SU-DHL-6 (cell line): ENCODE data around the gene TBX5.

ENCODE experiments used
- H2AFZ ChIP-seq: fragments of 200-600 bp; sonication (generic); 2 replicates; pipeline ENCODE4 v1.6.1; 2014; ENCODE audit warnings: low read depth, mild to moderate bottlenecking, moderate library complexity, mixed read lengths, antibody characterized with exemption, low read length; ENCODE audit not compliant: severe bottlenecking
- H3F3A ChIP-seq: fragments of 200-600 bp; shearing (Covaris generic); 2 replicates; pipeline ENCODE4 v1.6.0; 2016; ENCODE audit warnings: antibody characterized with exemption, mild to moderate bottlenecking; ENCODE audit not compliant: insufficient read depth
- H3K27ac ChIP-seq: fragments of 200-600 bp; sonication (generic); 2 replicates; pipeline ENCODE4 v1.5.1; 2016; ENCODE audit warnings: low read depth, mild to moderate bottlenecking, low read length, moderate library complexity, mixed read lengths
- H3K27me3 ChIP-seq: fragments of 200-600 bp; sonication (generic), shearing (Covaris generic); 2 replicates; pipeline ENCODE4 v1.6.0; 2014; ENCODE audit warnings: mild to moderate bottlenecking, low read length
- H3K36me3 ChIP-seq: fragments of 200-600 bp; sonication (generic); 2 replicates; pipeline ENCODE4 v1.6.1; 2014; ENCODE audit warnings: mild to moderate bottlenecking, low read length, mixed read lengths
- H3K4me2 ChIP-seq: fragments of 300-600, 200-600 bp; shearing (Covaris generic), sonication (generic); 2 replicates; pipeline ENCODE4 v1.6.0; 2014; ENCODE audit warnings: low read length, low read depth, mild to moderate bottlenecking; ENCODE audit not compliant: poor library complexity, severe bottlenecking
- H3K4me3 ChIP-seq: fragments of 200-600 bp; sonication (generic); 2 replicates; pipeline ENCODE4 v1.5.1; 2014; ENCODE audit warnings: antibody characterized with exemption, low read length, mild to moderate bottlenecking, mixed read lengths; ENCODE audit not compliant: insufficient read depth, poor library complexity, severe bottlenecking
- H3K79me2 ChIP-seq: fragments of 200-600 bp; sonication (generic); 2 replicates; pipeline ENCODE4 v1.6.1; 2014; ENCODE audit warnings: mild to moderate bottlenecking, low read length, moderate library complexity; ENCODE audit not compliant: insufficient read depth
- H3K9ac ChIP-seq: fragments of 200-600 bp; sonication (generic); 2 replicates; pipeline ENCODE4 v1.7.0; 2014; ENCODE audit warnings: mild to moderate bottlenecking, low read length
- H3K9me2 ChIP-seq: fragments of 200-600 bp; sonication (generic); replicated peaks from 2 replicates; pipeline ENCODE4 v1.6.1; 2014; ENCODE audit warnings: low read length; ENCODE audit not compliant: insufficient read depth
- H3K9me3 ChIP-seq: fragments of 200-600 bp; sonication (generic); 2 replicates; pipeline ENCODE4 v1.6.1; 2014; ENCODE audit warnings: low read length, mixed read lengths; ENCODE audit not compliant: insufficient read depth
- H4K20me1 ChIP-seq: fragments of 200-600 bp; sonication (generic); 2 replicates; pipeline ENCODE4 v1.6.1; 2014; ENCODE audit warnings: low read depth, mild to moderate bottlenecking, antibody characterized with exemption, low read length, moderate library complexity, mixed read lengths
- CTCF ChIP-seq: fragments of 200-600 bp; sonication (generic); IDR thresholded peaks from one replicate; pipeline ENCODE4 v1.5.1; 2017; ENCODE audit warnings: antibody characterized with exemption, mild to moderate bottlenecking, low read length, moderate library complexity; ENCODE audit not compliant: insufficient read depth, poor library complexity, severe bottlenecking
- EZH2phosphoT487 ChIP-seq: fragments of 200-600 bp; sonication (generic), shearing (Covaris generic); conservative IDR thresholded peaks from 2 replicates; pipeline ENCODE4 v1.6.1; 2018; ENCODE audit warnings: mild to moderate bottlenecking, antibody characterized with exemption, low read length, moderate library complexity, mixed read lengths

TBX5 gene

DNA sequence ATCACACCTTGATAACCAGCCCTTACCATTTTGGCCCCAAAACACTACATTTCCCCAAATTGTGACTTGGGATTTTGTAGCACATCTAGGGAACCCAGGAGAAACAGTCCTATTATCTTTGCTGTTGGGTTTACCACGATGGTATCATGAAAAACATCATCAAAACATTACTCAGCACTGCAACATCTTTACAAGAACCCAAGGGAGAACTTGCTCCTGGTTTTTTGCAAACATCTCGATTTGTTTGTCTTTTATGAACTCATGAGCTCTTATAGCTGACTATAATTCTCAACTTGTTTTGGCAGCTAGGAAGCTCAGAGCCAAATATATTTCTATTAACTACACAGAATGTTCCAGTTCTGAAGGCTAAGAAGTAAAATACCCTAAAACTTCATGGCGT, 65.7 kb downstream of the TBX5 start:
- H3K4me2 ChIP-seq = no peak overlapping the region
- H3K4me3 ChIP-seq = no peak overlapping the region
- TF ChIP-seq EZH2phosphoT487 (no peak), CTCF (no peak)
- H3K9me3 ChIP-seq = no peaks in the 10 kb centered on the region
- H3K27ac ChIP-seq = no peak overlapping the region
- H3K9me2 ChIP-seq = no peaks in the 10 kb centered on the region
- H4K20me1 ChIP-seq = no peaks in the 10 kb centered on the region
- H2AFZ ChIP-seq = no peak overlapping the region
- no peak overlapping the region for H3K9ac ChIP-seq
- no peaks in the 10 kb centered on the region for H3F3A ChIP-seq
- no peaks in the 10 kb centered on the region for H3K79me2 ChIP-seq
- H3K27me3 ChIP-seq = no peaks in the 10 kb centered on the region
- H3K36me3 ChIP-seq = no peaks in the 10 kb centered on the region

DNA sequence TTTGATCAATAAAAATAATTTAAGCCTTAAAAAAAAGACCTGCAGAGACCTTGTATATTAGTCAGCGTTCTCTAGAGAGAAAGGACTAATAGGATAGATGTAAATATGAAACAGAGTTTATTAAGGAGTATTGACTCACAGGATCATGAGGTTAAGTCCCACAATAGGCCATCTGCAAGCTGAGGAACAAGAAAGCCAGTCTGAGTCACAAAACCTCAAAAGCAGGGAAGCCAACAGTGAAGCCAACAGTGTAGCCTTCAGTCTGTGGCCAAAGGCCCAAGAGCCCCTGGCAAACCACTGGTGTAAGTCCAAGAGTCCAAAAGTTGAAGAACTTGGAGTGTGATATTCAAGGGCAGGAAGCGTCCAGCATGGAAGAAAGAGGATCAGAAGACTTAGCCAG, 66.3 kb downstream of the TBX5 start:
- H4K20me1 ChIP-seq = no peaks in the 10 kb centered on the region
- no peaks in the 10 kb centered on the region for H3K9me3 ChIP-seq
- H3K9me2 ChIP-seq = no peaks in the 10 kb centered on the region
- TF ChIP-seq EZH2phosphoT487 (no peak), CTCF (no peak)
- no peak overlapping the region for H3K4me3 ChIP-seq
- H3K27me3 ChIP-seq = no peaks in the 10 kb centered on the region
- H3K9ac ChIP-seq = no peak overlapping the region
- H3K27ac ChIP-seq = no peak overlapping the region
- no peaks in the 10 kb centered on the region for H3F3A ChIP-seq
- H3K4me2 ChIP-seq = no peak overlapping the region
- no peaks in the 10 kb centered on the region for H3K36me3 ChIP-seq
- no peak overlapping the region for H2AFZ ChIP-seq
- no peaks in the 10 kb centered on the region for H3K79me2 ChIP-seq

DNA sequence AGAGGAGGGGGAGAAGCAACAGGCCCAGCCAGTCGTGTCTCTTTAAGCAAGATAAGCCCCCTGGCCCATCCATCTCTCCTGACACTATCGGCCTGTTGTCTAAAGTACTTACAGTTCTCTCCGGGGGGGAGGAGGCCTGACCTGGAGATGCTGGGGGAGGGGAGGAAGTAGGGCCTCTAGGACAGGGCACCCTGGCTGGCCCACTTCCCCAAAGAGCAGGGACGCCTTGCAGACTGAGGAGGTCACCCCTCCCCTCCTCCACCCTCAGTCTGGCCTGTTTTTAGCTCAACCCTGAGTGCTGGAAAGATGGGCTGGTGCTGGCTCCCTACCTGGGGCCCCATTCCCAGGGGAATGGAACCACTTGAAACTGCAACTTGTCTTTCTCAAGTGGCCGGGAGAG, 70.3 kb downstream of the TBX5 start:
- Histone ChIP-seq H4K20me1 (no peaks in the 10 kb centered on the region), H3K9me3 (no peaks in the 10 kb centered on the region), H3K27me3 (no peaks in the 10 kb centered on the region), H3K36me3 (no peaks in the 10 kb centered on the region), H3K9me2 (no peaks in the 10 kb centered on the region), H3K79me2 (no peaks in the 10 kb centered on the region), H3K4me3 (no peak overlapping the region), H3K27ac (no peak overlapping the region), H3F3A (no peaks in the 10 kb centered on the region), H3K9ac (no peak overlapping the region), H3K4me2 (no peak overlapping the region), H2AFZ (no peak overlapping the region)
- no peak for TF ChIP-seq EZH2phosphoT487
- no peak for TF ChIP-seq CTCF

- Histone ChIP-seq H3K36me3 (no peaks in the 10 kb centered on the region), H3K4me2 (no peak overlapping the region), H3K27me3 (no peaks in the 10 kb centered on the region), H3K79me2 (no peaks in the 10 kb centered on the region), H4K20me1 (no peaks in the 10 kb centered on the region), H3K4me3 (no peak overlapping the region), H2AFZ (no peak overlapping the region), H3K9me3 (no peaks in the 10 kb centered on the region), H3K27ac (no peak overlapping the region), H3K9ac (no peak overlapping the region), H3K9me2 (no peaks in the 10 kb centered on the region), H3F3A (no peaks in the 10 kb centered on the region)
- TF ChIP-seq EZH2phosphoT487 (no peak), CTCF (no peak)
These were observed 71.5 kb downstream of the TBX5 start for GRCh38 chr12:114334395-114334794.
